Measurements from ENCODE around the gene SUSD4. TPM values are rescaled to one million over a fixed set of nuclear protein-coding genes. Genes with fewer than 3 reads are reported as not detected.

Gene SUSD4
- total RNA-seq, 1 experiment from 2014 or later = 3.5 TPM

DNA sequence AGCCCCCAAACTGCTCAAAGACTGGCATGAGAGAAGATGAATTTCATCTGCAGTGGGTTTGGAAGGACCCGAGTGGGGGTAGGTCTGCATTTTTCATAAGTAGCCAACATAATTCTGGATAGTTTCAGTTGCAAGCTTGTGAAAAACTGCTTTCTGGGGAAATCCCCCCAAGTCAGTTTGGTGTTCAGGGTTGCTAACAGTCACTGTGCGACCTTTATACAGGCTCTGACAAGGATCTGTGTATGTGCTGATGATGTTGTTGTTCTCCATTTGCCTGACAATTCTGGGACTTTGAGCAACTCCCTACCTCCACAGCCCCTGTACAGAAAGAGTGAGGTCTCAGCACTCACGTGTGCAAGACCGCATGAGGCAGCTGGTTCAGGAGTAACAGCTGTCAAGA lies 87.9 kb downstream of the SUSD4 start:
- Mint-ChIP-seq H3K4me1 (no peaks in the 10 kb centered on the region), H3K27me3 (ENCODE audit: low read depth) (peaks cover 15% of the 10 kb centered on the region), H3K9me3 (peaks cover 13 to 15% of the 10 kb centered on the region in 2 experiments; a peak in 4 of 5 replicates), H3K36me3 (ENCODE audit: insufficient read depth in 1 of 3, low read depth in 3 of 3) (peaks cover 0 to 15% (median 0%) of the 10 kb centered on the region in 3 experiments; a peak in 3 of 7 replicates), H3K4me3 (no peak overlapping the region), H3K27ac (no peak overlapping the region)
- Histone ChIP-seq H3K27me3 (ENCODE audit: insufficient read depth, low read length) (no peaks in the 10 kb centered on the region), H2BK20ac (ENCODE audit: low read depth, low read length, poor library complexity, severe bottlenecking) (no peak overlapping the region), H2BK12ac (ENCODE audit: insufficient read length, low read depth, low read length) (no peak overlapping the region), H3K27ac (ENCODE audit: insufficient read length, low read depth, low read length) (no peak overlapping the region), H3K56ac (ENCODE audit: insufficient read length, low read depth, low read length) (no peak overlapping the region), H2BK15ac (ENCODE audit: low read depth, low read length) (no peak overlapping the region), H3K23me2 (ENCODE audit: insufficient read length, low read depth, low read length, poor library complexity, severe bottlenecking) (no peaks in the 10 kb centered on the region), H3K23ac (ENCODE audit: insufficient read length, low read depth, low read length) (no peak overlapping the region), H2BK5ac (ENCODE audit: insufficient read length, low read length) (no peak overlapping the region), H4K20me1 (ENCODE audit: control insufficient read depth, insufficient read depth, insufficient read length) (no peaks in the 10 kb centered on the region), H3K4me1 (ENCODE audit: insufficient read depth, low read length) (no peaks in the 10 kb centered on the region), H2BK120ac (ENCODE audit: low read depth, low read length, poor library complexity, severe bottlenecking) (no peak overlapping the region), H3K79me1 (ENCODE audit: insufficient read depth, low read depth, low read length, poor library complexity, severe bottlenecking) (no peaks in the 10 kb centered on the region), H3K18ac (ENCODE audit: insufficient read length, low read depth, low read length) (no peak overlapping the region), H3K4ac (ENCODE audit: low read depth, low read length) (no peak overlapping the region), H3K79me2 (ENCODE audit: insufficient read depth, low read length) (no peaks in the 10 kb centered on the region), H3K14ac (ENCODE audit: insufficient read depth, low read length) (no peak overlapping the region), H4K8ac (replicated peaks; ENCODE audit: insufficient read length, low read depth, low read length) (no peak overlapping the region), H2AK5ac (ENCODE audit: insufficient read length, low read length) (no peak overlapping the region), H4K5ac (ENCODE audit: insufficient read length, low read depth, low read length) (no peak overlapping the region), H4K91ac (ENCODE audit: insufficient read length, low read depth, low read length) (no peak overlapping the region), H2AFZ (ENCODE audit: low read length) (no peak overlapping the region), H3K9me3 (ENCODE audit: control insufficient read depth, low read depth, low read length) (peaks cover 7% of the 10 kb centered on the region), H3K9ac (ENCODE audit: extremely low read depth, insufficient read length, low read length) (no peak overlapping the region), H3K4me2 (ENCODE audit: insufficient read depth, insufficient read length, low read length) (no peak overlapping the region), H3T11ph (ENCODE audit: low read length) (no peak overlapping the region)
- TF ChIP-seq, protein P1, sequence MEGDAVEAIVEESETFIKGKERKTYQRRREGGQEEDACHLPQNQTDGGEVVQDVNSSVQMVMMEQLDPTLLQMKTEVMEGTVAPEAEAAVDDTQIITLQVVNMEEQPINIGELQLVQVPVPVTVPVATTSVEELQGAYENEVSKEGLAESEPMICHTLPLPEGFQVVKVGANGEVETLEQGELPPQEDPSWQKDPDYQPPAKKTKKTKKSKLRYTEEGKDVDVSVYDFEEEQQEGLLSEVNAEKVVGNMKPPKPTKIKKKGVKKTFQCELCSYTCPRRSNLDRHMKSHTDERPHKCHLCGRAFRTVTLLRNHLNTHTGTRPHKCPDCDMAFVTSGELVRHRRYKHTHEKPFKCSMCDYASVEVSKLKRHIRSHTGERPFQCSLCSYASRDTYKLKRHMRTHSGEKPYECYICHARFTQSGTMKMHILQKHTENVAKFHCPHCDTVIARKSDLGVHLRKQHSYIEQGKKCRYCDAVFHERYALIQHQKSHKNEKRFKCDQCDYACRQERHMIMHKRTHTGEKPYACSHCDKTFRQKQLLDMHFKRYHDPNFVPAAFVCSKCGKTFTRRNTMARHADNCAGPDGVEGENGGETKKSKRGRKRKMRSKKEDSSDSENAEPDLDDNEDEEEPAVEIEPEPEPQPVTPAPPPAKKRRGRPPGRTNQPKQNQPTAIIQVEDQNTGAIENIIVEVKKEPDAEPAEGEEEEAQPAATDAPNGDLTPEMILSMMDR (conservative IDR thresholded peaks at IDR 0.05) = no peak
- no peak for DNase-seq
- WGBS (ENCODE audit: extremely low coverage, insufficient read length, low lambda C conversion rate) = no CpG with 5 or more reads among the region's 4 CpGs
